Measurements from ENCODE around the gene CPA2. TPM values are rescaled to one million over a fixed set of nuclear protein-coding genes. Genes with fewer than 3 reads are reported as not detected.
"Not testable (repeated sequence)": the region's sequence is repeated elsewhere in the genome, so short reads cannot be mapped to it uniquely, and the experiment has no call there.

Gene CPA2
- polyA plus RNA-seq, 3 donors from 2014 or later: not detected

DNA sequence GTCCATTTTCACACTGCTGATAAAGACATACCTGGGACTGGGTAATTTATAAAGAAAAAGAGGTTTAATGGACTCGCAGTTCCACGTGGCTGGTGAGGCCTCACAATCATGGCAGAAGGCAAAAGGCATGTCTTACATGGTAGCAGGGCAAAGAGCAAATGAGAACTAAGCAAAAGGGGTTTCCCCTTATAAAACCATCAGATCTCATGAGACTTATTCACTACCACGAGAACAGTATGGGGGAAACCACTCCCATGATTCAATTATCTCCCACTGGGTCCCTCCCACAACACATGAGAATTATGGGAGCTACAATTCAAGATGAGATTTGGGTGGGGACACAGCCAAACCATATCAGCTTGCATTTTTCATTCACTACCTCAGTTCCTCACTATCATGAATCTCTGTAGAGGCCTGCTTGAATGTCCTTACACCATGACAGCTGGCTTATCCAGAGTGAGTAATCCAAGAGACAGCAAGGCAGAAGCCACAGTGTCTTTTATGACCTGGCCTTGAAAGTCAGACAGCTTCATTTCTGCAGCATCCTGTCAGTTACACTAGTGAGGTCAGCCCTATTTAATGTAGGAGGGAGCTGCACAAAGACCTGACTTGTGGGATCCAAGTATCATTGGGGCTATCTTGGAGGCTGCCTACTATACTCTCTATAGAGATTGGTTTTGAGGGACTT is 55.0 kb downstream of the CPA2 start:
- H3K4me3 Mint-ChIP-seq; H3K27ac Mint-ChIP-seq; H3K36me3 Mint-ChIP-seq; DNase-seq; H3K9me3 Mint-ChIP-seq; H3K4me1 Mint-ChIP-seq; H3K27me3 Mint-ChIP-seq (ENCODE audit: low read depth in 3 of 3): not testable (repeated sequence)

- peaks cover 3 to 4% (median 4%) of the 10 kb centered on the region in 3 donors for H3K27me3 Mint-ChIP-seq (ENCODE audit: low read depth in 3 of 3)
- DNase-seq: no peak
- H3K9me3 Mint-ChIP-seq: no peaks in the 10 kb centered on the region
- no peaks in the 10 kb centered on the region for H3K4me1 Mint-ChIP-seq
- no peak overlapping the region for H3K27ac Mint-ChIP-seq
- H3K4me3 Mint-ChIP-seq: no peak overlapping the region
- H3K36me3 Mint-ChIP-seq: no peaks in the 10 kb centered on the region
Observed at GRCh38 chr7:130322615-130323014, 56.0 kb downstream of the CPA2 start.

GRCh38 chr7:130324306-130324943 is 57.8 kb downstream of the CPA2 start:
- DNase-seq: no peak
- Mint-ChIP-seq H3K4me1 (no peaks in the 10 kb centered on the region), H3K36me3 (no peaks in the 10 kb centered on the region), H3K9me3 (no peaks in the 10 kb centered on the region), H3K4me3 (no peak overlapping the region), H3K27ac (no peak overlapping the region), H3K27me3 (ENCODE audit: low read depth in 3 of 3) (peaks cover 2 to 5% (median 2%) of the 10 kb centered on the region in 3 donors)

DNA sequence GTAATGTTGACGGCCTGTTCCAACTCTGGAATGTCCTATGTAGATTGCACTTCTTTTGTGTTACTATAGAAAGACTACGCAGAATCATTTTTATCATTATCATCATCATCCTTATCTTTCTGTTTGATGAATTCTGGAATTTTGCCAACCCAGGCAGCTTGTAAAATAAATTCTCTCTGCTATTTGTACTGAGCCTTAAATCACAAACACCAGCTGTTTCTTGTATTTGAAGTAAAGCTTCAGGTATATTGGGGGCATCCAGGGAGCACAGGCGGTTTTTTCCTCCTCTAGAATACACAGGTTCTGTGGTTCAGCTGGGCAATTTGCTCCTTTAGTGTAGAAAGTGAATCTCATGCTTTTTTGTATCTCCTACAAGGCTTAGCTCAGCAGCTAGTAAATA is 63.0 kb downstream of the CPA2 start:
- H3K27ac Mint-ChIP-seq: no peak overlapping the region
- H3K4me1 Mint-ChIP-seq: no peaks in the 10 kb centered on the region
- H3K36me3 Mint-ChIP-seq: no peaks in the 10 kb centered on the region

DNA sequence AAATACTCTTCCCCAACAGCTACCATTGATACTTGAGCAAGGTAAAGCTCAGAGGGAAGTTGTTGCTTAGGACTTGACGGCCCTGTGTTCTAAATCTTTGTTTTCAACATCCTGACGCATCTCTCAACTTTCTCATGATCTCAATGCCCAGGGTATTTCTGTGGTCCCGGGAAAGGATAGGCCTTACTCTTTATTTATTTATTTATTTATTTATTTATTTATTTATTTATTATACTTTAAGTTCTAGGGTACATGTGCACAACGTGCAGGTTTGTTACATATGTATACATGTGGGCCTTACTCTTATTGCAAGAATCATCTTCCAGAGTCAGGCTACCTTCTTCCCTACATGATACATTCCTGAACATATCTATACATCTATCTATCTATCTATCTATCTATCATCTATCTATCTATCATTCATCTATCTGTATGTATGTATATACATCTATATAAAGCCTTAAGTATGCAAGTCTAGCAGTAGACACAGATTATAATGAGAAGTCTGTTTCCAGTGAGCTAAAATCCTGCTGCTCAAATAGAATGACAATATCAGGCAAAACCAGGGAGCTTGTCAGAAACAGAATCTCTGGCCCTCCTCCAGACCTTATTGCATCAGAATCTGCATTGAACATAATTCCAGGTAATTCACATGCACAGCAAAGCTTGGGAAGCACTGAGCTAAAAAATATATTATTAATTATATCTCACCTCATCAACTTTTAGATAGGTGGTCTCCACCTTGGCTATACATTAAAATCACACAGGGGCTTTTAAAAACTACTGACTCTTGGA is 65.8 kb downstream of the CPA2 start:
- H3K9me3 Mint-ChIP-seq: no peaks in the 10 kb centered on the region
- H3K4me1 Mint-ChIP-seq: no peaks in the 10 kb centered on the region
- H3K36me3 Mint-ChIP-seq: no peaks in the 10 kb centered on the region
- H3K27me3 Mint-ChIP-seq (ENCODE audit: low read depth in 3 of 3): peaks cover 0 to 8% (median 2%) of the 10 kb centered on the region in 3 donors
- no peak overlapping the region for H3K27ac Mint-ChIP-seq
- H3K4me3 Mint-ChIP-seq: no peak overlapping the region
- DNase-seq: no peak

More for the DNA sequence above, 63.0 kb downstream of the CPA2 start:
- no peak overlapping the region for H3K4me3 Mint-ChIP-seq
- no peaks in the 10 kb centered on the region for H3K9me3 Mint-ChIP-seq
- DNase-seq: no peak
- peaks cover 0 to 10% (median 2%) of the 10 kb centered on the region in 3 donors for H3K27me3 Mint-ChIP-seq (ENCODE audit: low read depth in 3 of 3)

DNA sequence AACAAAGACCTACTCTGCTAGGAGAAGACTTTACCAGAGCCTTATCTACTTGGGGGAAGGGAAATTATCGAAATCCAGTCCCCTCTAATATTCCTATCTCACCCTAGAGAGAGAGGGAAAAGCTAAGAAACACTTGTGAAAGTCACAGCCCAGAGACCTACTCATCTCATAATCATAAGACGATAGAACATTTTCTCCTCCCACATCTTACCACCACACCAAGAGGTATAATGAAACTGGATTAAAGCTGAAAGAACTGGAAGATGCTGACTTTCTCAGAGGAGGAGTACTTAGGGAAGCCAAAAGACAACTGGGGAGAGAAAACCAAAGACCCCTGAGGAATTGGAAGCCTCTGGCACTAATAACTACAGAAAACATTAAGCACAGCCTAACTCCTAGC is 67.2 kb downstream of the CPA2 start:
- Mint-ChIP-seq H3K27me3 (ENCODE audit: low read depth in 3 of 3) (peaks cover 0 to 5% (median 3%) of the 10 kb centered on the region in 3 donors), H3K36me3 (no peaks in the 10 kb centered on the region), H3K27ac (no peak overlapping the region), H3K4me1 (no peaks in the 10 kb centered on the region), H3K4me3 (no peak overlapping the region), H3K9me3 (no peaks in the 10 kb centered on the region)
- DNase-seq: no peak

DNA sequence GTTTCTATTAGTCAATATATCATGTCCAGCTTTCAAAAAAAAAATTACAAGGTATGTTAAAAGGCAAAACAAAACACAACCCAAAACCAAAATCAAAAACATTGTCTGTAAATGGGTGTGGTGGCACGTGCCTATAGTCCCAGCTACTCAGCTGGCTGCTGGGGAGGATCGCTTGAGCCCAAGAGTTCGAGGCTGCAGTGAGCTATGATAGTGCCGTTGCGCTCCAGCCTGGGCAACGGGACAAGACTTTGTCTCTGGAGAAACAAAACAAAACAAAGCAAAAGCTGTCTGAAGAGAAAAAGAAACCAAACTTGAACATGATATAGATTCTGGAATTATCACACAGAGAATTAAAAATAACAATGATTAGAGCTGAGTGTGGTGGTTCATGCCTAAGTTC is 67.6 kb downstream of the CPA2 start:
- H3K9me3 Mint-ChIP-seq: no peaks in the 10 kb centered on the region
- H3K27me3 Mint-ChIP-seq (ENCODE audit: low read depth in 3 of 3): peaks cover 0 to 5% (median 3%) of the 10 kb centered on the region in 3 donors
- H3K36me3 Mint-ChIP-seq: no peaks in the 10 kb centered on the region
- DNase-seq: no peak
- H3K4me3 Mint-ChIP-seq: no peak overlapping the region
- H3K4me1 Mint-ChIP-seq: no peaks in the 10 kb centered on the region
- H3K27ac Mint-ChIP-seq: no peak overlapping the region

DNA sequence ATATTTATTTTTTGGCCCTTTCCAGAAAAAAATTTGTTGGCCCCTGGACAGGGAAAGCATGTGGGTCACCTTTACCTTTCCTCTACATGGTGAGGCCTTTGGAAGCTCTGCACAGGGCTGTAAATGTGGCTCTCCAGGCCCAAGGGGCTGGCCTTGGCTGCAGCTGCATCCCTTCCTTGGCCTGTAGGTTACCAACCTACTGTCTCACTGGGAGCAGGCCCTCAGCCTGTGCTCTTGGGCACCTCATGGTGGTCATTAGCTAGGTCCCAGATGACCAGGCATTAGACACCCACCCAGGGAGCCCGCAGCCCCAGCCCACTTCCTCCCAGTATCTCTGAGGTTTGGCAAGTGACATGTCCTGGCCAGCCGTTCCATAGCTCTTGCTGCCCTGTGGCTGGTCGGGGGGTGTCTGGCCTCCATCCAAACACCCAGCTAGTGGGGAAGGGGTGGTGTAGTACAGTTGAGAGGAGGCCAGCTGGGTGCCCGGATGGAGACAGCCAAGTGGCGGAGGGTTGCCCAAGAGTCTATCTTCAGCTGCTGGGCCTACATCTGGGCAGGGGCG is 70.8 kb downstream of the CPA2 start:
- H3K36me3 Mint-ChIP-seq: no peaks in the 10 kb centered on the region
- H3K4me3 Mint-ChIP-seq: no peak overlapping the region
- no peak overlapping the region for H3K27ac Mint-ChIP-seq
- H3K27me3 Mint-ChIP-seq (ENCODE audit: low read depth in 3 of 3): peaks cover under 1 to 7% (median 1%) of the 10 kb centered on the region in 3 donors
- no peaks in the 10 kb centered on the region for H3K9me3 Mint-ChIP-seq
- no peak for DNase-seq
- H3K4me1 Mint-ChIP-seq: no peaks in the 10 kb centered on the region

DNA sequence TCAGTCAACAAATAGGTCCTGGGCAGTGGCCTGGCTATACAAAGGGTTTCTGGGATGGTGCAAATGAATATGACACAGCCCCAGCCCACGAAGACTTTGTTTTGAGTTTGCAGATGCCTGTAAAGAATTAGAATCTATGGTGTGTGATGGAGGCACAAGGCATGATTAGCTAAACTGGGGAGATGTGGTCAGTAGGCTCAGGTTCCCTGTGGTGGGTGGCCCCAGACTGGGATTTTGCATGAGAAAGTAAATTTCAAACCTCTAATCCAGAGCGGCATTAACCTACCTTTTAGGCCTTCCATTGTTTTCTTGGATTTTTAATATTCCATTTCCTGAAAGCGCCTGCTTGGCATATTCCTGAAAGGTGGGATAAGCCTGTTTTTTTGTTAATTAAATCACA is 71.6 kb downstream of the CPA2 start:
- no peaks in the 10 kb centered on the region for H3K4me1 Mint-ChIP-seq
- H3K4me3 Mint-ChIP-seq: no peak overlapping the region
- H3K9me3 Mint-ChIP-seq: no peaks in the 10 kb centered on the region
- peaks cover 1 to 6% (median 1%) of the 10 kb centered on the region in 3 donors for H3K27me3 Mint-ChIP-seq (ENCODE audit: low read depth in 3 of 3)
- no peaks in the 10 kb centered on the region for H3K36me3 Mint-ChIP-seq
- DNase-seq: no peak
- H3K27ac Mint-ChIP-seq: no peak overlapping the region

Other genes starting within 250 kb of the CPA2 start
- gene ZC3HC1, start 215.5 kb upstream of the CPA2 start, polyA plus RNA-seq: 10 to 100 TPM in 2 of 3 donors, 1 to 10 TPM in 1; 8.5 to 11.3 (median 10.8) TPM
- 1 to 10 TPM in 2 of 3 donors, under 1 TPM in 1; 0.99 to 2.7 (median 1.7) TPM for gene KLHDC10, start 196.3 kb upstream of the CPA2 start, polyA plus RNA-seq
- gene TMEM209, start 61.5 kb upstream of the CPA2 start, polyA plus RNA-seq: 10 to 100 TPM; 21.6 to 41.1 (median 39.9) TPM
- not detected for gene SSMEM1, start 59.0 kb upstream of the CPA2 start, polyA plus RNA-seq
- not detected for gene CPA4, start 26.3 kb downstream of the CPA2 start, polyA plus RNA-seq
- not detected for gene CPA5, start 78.0 kb downstream of the CPA2 start, polyA plus RNA-seq
- gene CPA1, start 113.6 kb downstream of the CPA2 start, polyA plus RNA-seq: not detected
- 10 to 100 TPM; 17.9 to 22.4 (median 20.8) TPM for gene CEP41, start 174.2 kb downstream of the CPA2 start, polyA plus RNA-seq
- gene MEST, start 225.2 kb downstream of the CPA2 start, polyA plus RNA-seq: 10 to 100 TPM in 1 of 3 donors, 1 to 10 TPM in 1, under 1 TPM in 1; 0.53 to 12.9 (median 3.0) TPM